ENCODE data around the gene ATF6.
A peak's percentile ranks its signal among the peaks of the same experiment; 100 is the strongest.

The ATF6 gene

GRCh38 chr1:161834967-161835550, 68.9 kb downstream of the ATF6 start:
- DNase-seq (ENCODE audit: low read depth), result no peak
- TF ChIP-seq CTCF (IDR thresholded peaks at IDR 0.05; ENCODE audit: low read length, missing control alignments), result no peak
- no peak overlapping the region for H3K4me3 ChIP-seq (replicated peaks; ENCODE audit: low read depth, low read length)

- H3K4me3 ChIP-seq (replicated peaks; ENCODE audit: low read depth, low read length), result no peak overlapping the region
- DNase-seq (ENCODE audit: low read depth), result no peak
- no peak for TF ChIP-seq CTCF (IDR thresholded peaks at IDR 0.05; ENCODE audit: low read length, missing control alignments)
Measured at GRCh38 chr1:161836018-161836417, 69.9 kb downstream of the ATF6 start.

GRCh38 chr1:161838362-161838761, 72.2 kb downstream of the ATF6 start:
- DNase-seq (ENCODE audit: low read depth), result no peak
- no peak overlapping the region for H3K4me3 ChIP-seq (replicated peaks; ENCODE audit: low read depth, low read length)
- no peak for TF ChIP-seq CTCF (IDR thresholded peaks at IDR 0.05; ENCODE audit: low read length, missing control alignments)

GRCh38 chr1:161838885-161839284, 72.8 kb downstream of the ATF6 start:
- TF ChIP-seq CTCF (IDR thresholded peaks at IDR 0.05; ENCODE audit: low read length, missing control alignments), result no peak
- no peak for DNase-seq (ENCODE audit: low read depth)
- no peak overlapping the region for H3K4me3 ChIP-seq (replicated peaks; ENCODE audit: low read depth, low read length)

- no peak for DNase-seq (ENCODE audit: low read depth)
- TF ChIP-seq CTCF (IDR thresholded peaks at IDR 0.05; ENCODE audit: low read length, missing control alignments), result no peak
- no peak overlapping the region for H3K4me3 ChIP-seq (replicated peaks; ENCODE audit: low read depth, low read length)
Measured at GRCh38 chr1:161839591-161839990, 73.5 kb downstream of the ATF6 start.

- no peak for DNase-seq (ENCODE audit: low read depth)
- no peak overlapping the region for H3K4me3 ChIP-seq (replicated peaks; ENCODE audit: low read depth, low read length)
- no peak for TF ChIP-seq CTCF (IDR thresholded peaks at IDR 0.05; ENCODE audit: low read length, missing control alignments)
Measured at GRCh38 chr1:161840363-161840762, 74.2 kb downstream of the ATF6 start.

GRCh38 chr1:161843156-161843555, 77.0 kb downstream of the ATF6 start:
- no peak overlapping the region for H3K4me3 ChIP-seq (replicated peaks; ENCODE audit: low read depth, low read length)
- no peak for TF ChIP-seq CTCF (IDR thresholded peaks at IDR 0.05; ENCODE audit: low read length, missing control alignments)
- DNase-seq (ENCODE audit: low read depth), result peak; percentile 21

All from fibroblast of pulmonary artery (primary cell).